GM12865 (cell line): ENCODE measurements around the gene CARMIL1.

Source experiments
- DNase-seq: peaks from one replicate; pipeline ENCODE4 v3.0.0; 2010; ENCODE audit warnings: low read depth
- H3K4me3 ChIP-seq: 2 replicates; pipeline ENCODE4 v1.5.1; 2011; ENCODE audit warnings: mild to moderate bottlenecking, low read depth, low read length, control low read depth
- CTCF ChIP-seq: IDR thresholded peaks from 2 replicates; pipeline ENCODE4 v1.5.1; 2011; ENCODE audit warnings: low read length, control low read depth, low read depth, inconsistent platforms; ENCODE audit not compliant: insufficient read depth; ENCODE audit errors: missing control alignments

Gene CARMIL1

GRCh38 chr6:25404091-25404490, 124.9 kb downstream of the CARMIL1 start:
- DNase-seq, result peak; percentile 34
- no peak for TF ChIP-seq CTCF
- peak overlapping the region; percentile 50 for H3K4me3 ChIP-seq

DNA sequence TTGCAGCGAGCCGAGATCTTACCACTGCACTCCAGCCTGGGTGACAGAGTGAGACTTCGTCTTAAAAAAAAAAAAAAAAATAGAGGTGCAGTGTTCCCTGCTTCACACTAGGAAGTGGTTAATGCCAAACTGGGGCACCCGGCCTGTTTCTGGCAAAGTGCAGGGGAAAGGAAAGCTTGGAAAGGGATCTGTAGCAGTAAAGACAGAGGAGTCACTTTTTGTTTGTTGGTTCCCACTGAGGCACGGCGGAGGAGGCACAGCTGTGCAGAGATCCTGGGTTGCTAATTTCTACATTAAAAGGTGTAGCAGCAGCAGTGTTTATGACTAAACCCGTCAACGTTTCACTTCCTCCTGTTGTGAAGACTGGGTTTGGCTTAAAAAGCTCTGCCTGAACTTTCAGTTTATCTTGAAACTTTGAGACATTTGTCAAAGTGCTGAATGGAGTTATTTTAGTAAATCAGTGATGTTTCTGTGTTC, 125.6 kb downstream of the CARMIL1 start:
- peak; percentile 94 for DNase-seq

GRCh38 chr6:25405442-25405841, 126.3 kb downstream of the CARMIL1 start:
- DNase-seq, result peak; percentile 44
- no peak for TF ChIP-seq CTCF
- peak overlapping the region; percentile 35 for H3K4me3 ChIP-seq

More for the DNA sequence above, 125.6 kb downstream of the CARMIL1 start:
- peak overlapping the region; percentile 50 for H3K4me3 ChIP-seq
- no peak for TF ChIP-seq CTCF

GRCh38 chr6:25407431-25407830, 128.3 kb downstream of the CARMIL1 start:
- no peak overlapping the region for H3K4me3 ChIP-seq
- no peak for TF ChIP-seq CTCF
- DNase-seq, result no peak

GRCh38 chr6:25410102-25410501, 130.9 kb downstream of the CARMIL1 start:
- no peak for DNase-seq
- TF ChIP-seq CTCF, result no peak

GRCh38 chr6:25411316-25411950, 132.3 kb downstream of the CARMIL1 start:
- TF ChIP-seq CTCF, result no peak
- DNase-seq, result peak; percentile 70
- peak overlapping the region; percentile 17 for H3K4me3 ChIP-seq

More at GRCh38 chr6:25410102-25410501, 130.9 kb downstream of the CARMIL1 start:
- no peak overlapping the region for H3K4me3 ChIP-seq
